ENCODE results near the gene PTK6. TPM values are rescaled to one million over a fixed set of nuclear protein-coding genes. Genes with fewer than 3 reads are reported as not detected.

Gene PTK6
- total RNA-seq, 2 donors from 2014 or later, result 0.56 TPM; not detected in 1

DNA sequence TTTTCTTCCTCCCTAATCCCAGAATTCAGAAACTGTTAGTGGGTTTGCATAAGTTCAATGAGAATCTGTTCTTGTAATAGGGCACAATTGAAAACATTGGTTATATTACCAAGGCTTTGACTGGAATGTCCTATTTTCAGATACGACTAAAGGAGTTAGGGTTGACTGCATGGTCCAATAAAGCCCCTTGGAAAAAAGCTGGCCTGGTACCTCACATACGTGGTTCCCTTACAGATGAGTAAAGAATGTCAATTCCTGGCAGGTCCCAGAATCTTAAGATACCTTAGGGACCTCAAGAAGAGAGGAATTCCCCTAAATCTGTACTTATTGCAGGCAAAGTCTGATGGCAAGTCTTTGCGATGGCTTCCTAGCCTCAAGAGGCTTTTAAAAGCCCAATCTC is 12.0 kb downstream of the PTK6 start:
- DNase-seq (ENCODE audit: low spot score) (no peak), ATAC-seq (ENCODE audit: insufficient number of reproducible peaks, low FRiP score, low read depth) (no peak)
- peaks cover 7% of the 10 kb centered on the region for H3K36me3 ChIP-seq
- H3K9me3 ChIP-seq, result no peaks in the 10 kb centered on the region
- no peak overlapping the region for H3K27ac ChIP-seq
- H3K4me1 ChIP-seq (ENCODE audit: control insufficient read depth in 1 of 2, low read depth in 2 of 2), result peaks cover 12 to 20% of the 10 kb centered on the region in 2 donors
- H3K27me3 ChIP-seq (replicated peaks; ENCODE audit: insufficient read depth), result no peaks in the 10 kb centered on the region
- TF ChIP-seq, protein P1, sequence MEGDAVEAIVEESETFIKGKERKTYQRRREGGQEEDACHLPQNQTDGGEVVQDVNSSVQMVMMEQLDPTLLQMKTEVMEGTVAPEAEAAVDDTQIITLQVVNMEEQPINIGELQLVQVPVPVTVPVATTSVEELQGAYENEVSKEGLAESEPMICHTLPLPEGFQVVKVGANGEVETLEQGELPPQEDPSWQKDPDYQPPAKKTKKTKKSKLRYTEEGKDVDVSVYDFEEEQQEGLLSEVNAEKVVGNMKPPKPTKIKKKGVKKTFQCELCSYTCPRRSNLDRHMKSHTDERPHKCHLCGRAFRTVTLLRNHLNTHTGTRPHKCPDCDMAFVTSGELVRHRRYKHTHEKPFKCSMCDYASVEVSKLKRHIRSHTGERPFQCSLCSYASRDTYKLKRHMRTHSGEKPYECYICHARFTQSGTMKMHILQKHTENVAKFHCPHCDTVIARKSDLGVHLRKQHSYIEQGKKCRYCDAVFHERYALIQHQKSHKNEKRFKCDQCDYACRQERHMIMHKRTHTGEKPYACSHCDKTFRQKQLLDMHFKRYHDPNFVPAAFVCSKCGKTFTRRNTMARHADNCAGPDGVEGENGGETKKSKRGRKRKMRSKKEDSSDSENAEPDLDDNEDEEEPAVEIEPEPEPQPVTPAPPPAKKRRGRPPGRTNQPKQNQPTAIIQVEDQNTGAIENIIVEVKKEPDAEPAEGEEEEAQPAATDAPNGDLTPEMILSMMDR (IDR thresholded peaks at IDR 0.05), result no peak
- H3K4me3 ChIP-seq, result no peak overlapping the region

DNA sequence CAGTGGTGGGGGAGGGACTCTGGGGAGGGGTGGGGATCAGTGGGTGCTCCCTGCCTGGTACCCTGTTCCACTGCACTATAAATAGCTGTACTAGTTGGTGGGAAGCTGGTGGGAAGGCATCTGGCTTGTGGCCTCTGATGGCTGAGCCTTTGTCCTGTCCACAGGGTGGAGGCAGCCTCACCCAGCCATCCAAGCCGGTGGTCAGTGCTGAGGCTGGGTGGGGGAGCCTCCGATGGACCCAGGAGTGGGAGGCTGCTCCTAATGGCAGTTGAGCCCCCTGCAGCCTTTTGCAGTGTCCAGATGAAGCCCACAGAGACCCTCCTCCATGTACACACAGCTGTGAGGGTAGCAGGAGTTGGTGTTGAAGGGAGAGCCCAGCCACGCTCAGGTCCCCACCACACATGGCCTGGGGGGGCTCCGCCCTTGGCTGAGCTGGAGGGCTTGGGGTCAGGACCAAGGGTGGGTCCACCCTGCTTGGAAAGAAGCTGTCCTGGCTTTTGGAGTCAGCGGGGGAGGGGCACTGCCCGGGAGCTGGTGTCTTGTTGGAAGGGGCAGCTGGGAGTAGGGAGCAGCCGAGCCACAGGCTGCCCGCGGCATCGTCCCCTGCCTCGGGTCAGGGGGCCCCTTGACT is 14.1 kb downstream of the PTK6 start:
- ATAC-seq (ENCODE audit: insufficient number of reproducible peaks, low FRiP score, low read depth) (no peak), DNase-seq (ENCODE audit: low spot score) (no peak)
- Histone ChIP-seq H3K27me3 (replicated peaks; ENCODE audit: insufficient read depth) (no peaks in the 10 kb centered on the region), H3K4me3 (no peak overlapping the region), H3K27ac (no peak overlapping the region), H3K9me3 (no peaks in the 10 kb centered on the region), H3K36me3 (peaks cover 7% of the 10 kb centered on the region), H3K4me1 (ENCODE audit: control insufficient read depth in 1 of 2, low read depth in 2 of 2) (peaks cover 12 to 29% of the 10 kb centered on the region in 2 donors)
- TF ChIP-seq, protein P1 (IDR thresholded peaks at IDR 0.05), result no peak

DNA sequence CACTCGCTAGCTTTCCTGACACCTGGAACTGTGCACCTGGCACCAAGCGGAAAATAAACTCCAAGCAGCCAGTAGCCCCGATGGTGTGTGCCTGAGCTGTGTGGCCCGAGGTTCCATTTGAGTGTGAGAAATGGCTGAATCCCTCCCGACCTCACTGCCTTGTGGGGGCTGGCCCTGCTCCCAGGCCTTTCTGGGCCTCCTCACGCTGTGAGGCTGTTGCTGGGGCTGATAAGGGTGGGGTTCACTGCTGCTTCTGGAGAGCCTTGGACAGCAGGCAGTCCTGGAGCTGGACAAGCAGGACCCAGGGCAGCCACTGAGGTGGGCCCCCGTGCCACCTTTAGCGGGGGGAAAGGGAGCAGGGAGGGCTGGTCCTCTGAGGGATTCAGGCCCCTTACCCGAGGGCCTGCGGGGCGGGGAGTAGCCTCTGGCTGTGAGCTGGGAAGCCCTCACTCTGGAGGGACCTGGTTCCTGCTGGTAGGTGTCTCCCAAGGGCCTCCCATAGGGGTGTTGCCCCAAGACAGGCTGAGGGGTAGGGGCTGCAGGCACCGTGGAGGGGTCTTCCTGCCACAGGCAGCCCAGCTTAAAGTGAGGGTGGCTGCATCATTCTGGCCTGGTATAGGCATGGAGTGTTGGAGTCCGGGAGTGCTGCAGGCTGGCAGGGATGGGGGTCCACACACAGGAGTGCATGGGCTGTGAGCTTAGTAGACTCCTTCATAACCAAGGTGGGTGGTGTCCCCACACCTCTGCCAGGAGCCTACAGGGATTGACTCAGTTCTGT is 14.9 kb downstream of the PTK6 start:
- DNase-seq (ENCODE audit: low spot score) (no peak), ATAC-seq (ENCODE audit: insufficient number of reproducible peaks, low FRiP score, low read depth) (no peak)
- Histone ChIP-seq H3K36me3 (peaks cover 7% of the 10 kb centered on the region), H3K4me3 (no peak overlapping the region), H3K27ac (no peak overlapping the region), H3K4me1 (ENCODE audit: control insufficient read depth in 1 of 2, low read depth in 2 of 2) (peaks cover 12 to 29% of the 10 kb centered on the region in 2 donors), H3K9me3 (no peaks in the 10 kb centered on the region), H3K27me3 (replicated peaks; ENCODE audit: insufficient read depth) (no peaks in the 10 kb centered on the region)
- TF ChIP-seq, protein P1 (IDR thresholded peaks at IDR 0.05), result no peak

DNA sequence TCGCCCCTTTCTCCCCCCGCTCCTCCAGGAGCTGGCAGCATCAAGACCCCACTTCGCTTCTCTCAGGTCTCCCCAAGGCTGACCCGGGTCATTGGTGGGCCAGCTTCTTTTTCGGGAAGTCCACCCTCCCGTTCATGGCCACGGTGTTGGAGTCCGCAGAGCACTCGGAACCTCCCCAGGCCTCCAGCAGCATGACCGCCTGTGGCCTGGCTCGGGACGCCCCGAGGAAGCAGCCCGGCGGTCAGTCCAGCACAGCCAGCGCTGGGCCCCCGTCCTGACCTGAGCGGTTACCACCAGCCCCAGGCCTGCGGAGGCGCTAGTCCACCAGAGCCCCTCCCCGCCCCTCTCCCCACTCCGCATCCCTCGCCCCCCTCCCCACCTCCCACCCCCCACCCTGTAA is 15.6 kb downstream of the PTK6 start:
- Histone ChIP-seq H3K27me3 (replicated peaks; ENCODE audit: insufficient read depth) (no peaks in the 10 kb centered on the region), H3K4me1 (ENCODE audit: control insufficient read depth in 1 of 2, low read depth in 2 of 2) (peaks cover 12 to 29% of the 10 kb centered on the region in 2 donors), H3K4me3 (peak overlapping the region; percentile 96), H3K27ac (no peak overlapping the region), H3K36me3 (peaks cover 7% of the 10 kb centered on the region), H3K9me3 (no peaks in the 10 kb centered on the region)
- DNase-seq (ENCODE audit: low spot score) (no peak), ATAC-seq (ENCODE audit: insufficient number of reproducible peaks, low FRiP score, low read depth) (no peak)
- TF ChIP-seq, protein P1 (IDR thresholded peaks at IDR 0.05), result no peak

DNA sequence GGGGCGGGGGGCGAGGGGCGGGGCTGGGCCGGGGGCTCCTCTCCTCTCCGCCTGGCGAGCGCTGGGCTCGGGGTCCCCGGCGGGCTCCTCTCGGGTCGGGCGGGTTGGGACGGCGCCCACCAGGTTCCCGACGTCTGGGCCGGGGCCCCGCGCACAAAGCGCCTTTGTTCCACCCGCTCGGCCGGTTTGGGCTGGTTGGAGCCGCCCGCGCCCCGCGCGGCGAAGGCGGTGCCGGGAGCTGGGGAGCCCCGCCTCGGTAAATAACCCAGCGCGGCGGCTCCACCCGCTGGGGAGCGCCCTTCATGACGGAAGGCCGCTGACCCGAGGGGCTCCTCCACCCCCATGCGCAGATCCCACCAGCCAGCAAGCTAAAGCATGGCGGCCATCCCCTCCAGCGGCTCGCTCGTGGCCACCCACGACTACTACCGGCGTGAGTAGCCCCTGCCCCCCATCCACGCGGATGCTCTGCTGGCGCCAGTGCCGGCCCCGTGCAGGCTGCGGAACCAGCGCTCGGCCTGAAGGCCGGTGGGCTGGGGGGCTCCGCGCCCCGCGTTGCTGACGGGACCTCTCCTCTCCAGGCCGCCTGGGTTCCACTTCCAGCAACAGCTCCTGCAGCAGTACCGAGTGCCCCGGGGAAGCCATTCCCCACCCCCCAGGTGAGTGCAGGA is 16.1 kb downstream of the PTK6 start:
- DNase-seq (ENCODE audit: low spot score), result no peak
- H3K36me3 ChIP-seq, result peaks cover 7% of the 10 kb centered on the region
- H3K9me3 ChIP-seq, result no peaks in the 10 kb centered on the region
- peak overlapping the region; percentile 96 for H3K4me3 ChIP-seq
- peak overlapping the region; percentile 78 to 79 for H3K27ac ChIP-seq
- H3K27me3 ChIP-seq (replicated peaks; ENCODE audit: insufficient read depth), result no peaks in the 10 kb centered on the region
- ATAC-seq (ENCODE audit: insufficient number of reproducible peaks, low FRiP score, low read depth), result peak; percentile 30
- H3K4me1 ChIP-seq (ENCODE audit: control insufficient read depth in 1 of 2, low read depth in 2 of 2), result peaks cover 12 to 29% of the 10 kb centered on the region in 2 donors
- TF ChIP-seq, protein P1 (IDR thresholded peaks at IDR 0.05), result no peak
